Diencephalon (tissue), 1 donor: Measurements from ENCODE around the gene ZNF670. TPM values are rescaled to one million over a fixed set of nuclear protein-coding genes. Genes with fewer than 3 reads are reported as not detected.

Experiments used
- total RNA-seq: library from RNA; depleted of rRNA; stranded (reverse); fragments of >200 nt; gene quantifications from one replicate; pipeline ENCODE4 v1.2.3, GENCODE V29; 2014

ZNF670 gene
- total RNA-seq: 15.7 TPM

GRCh38 chr1:247078258-247079140, at the start of gene ZNF670:
TSS of gene ZNF670 (minus strand) at chr1:247078811. CDS start at chr1:247078596, 215 bp downstream.

GRCh38 chr1:247103859-247104591, 25.4 kb upstream of the ZNF670 start, which contains the start of gene ZNF669:
TSS of gene ZNF669 (minus strand) at chr1:247104356. CDS start at chr1:247104199, 157 bp downstream.

Other genes starting within 250 kb of the ZNF670 start
- 37.8 TPM for gene AHCTF1, start 146.9 kb downstream of the ZNF670 start, total RNA-seq
- gene ZNF695, start 70.8 kb downstream of the ZNF670 start, total RNA-seq: 6.0 TPM
- gene ZNF669, start 25.5 kb upstream of the ZNF670 start, total RNA-seq: 24.9 TPM
- gene ZNF124, start 93.2 kb upstream of the ZNF670 start, total RNA-seq: 176 TPM
- not detected for gene VN1R5, start 177.3 kb upstream of the ZNF670 start, total RNA-seq